ENCODE data around the gene ABHD17B. TPM values are rescaled to one million over a fixed set of nuclear protein-coding genes. Genes with fewer than 3 reads are reported as not detected.

ABHD17B gene
- total and polyA plus RNA-seq, 10 of the 15 experiments (the other 5 are each of a cell fraction or from before 2014, with no cell fraction given), result 3.5 to 21.4 (median 16.6) TPM

- TF ChIP-seq MEF2A (IDR thresholded peaks at IDR 0.05; ENCODE audit: insufficient read depth, low read depth, low read length), result no peak
- no peak for TF ChIP-seq PKNOX1 (IDR thresholded peaks at IDR 0.05)
- TF ChIP-seq HDGF (IDR thresholded peaks at IDR 0.05), result no peak
- no peak for TF ChIP-seq SMAD5 (IDR thresholded peaks at IDR 0.05; ENCODE audit: low read depth)
- TF ChIP-seq BMI1 (IDR thresholded peaks at IDR 0.05; ENCODE audit: borderline replicate concordance), result no peak
- TF ChIP-seq IRF5 (IDR thresholded peaks at IDR 0.05; ENCODE audit: borderline replicate concordance), result no peak
- TF ChIP-seq BHLHE40 (IDR thresholded peaks at IDR 0.05; ENCODE audit: borderline replicate concordance in 1 of 2, low read depth in 2 of 2, low read length in 1 of 2), result no peak
- no peak for TF ChIP-seq LARP7 (IDR thresholded peaks at IDR 0.05)
- TF ChIP-seq WRNIP1 (IDR thresholded peaks at IDR 0.05; ENCODE audit: borderline replicate concordance, low read depth, low read length), result no peak
- TF ChIP-seq RCOR1 (conservative IDR thresholded peaks at IDR 0.05; ENCODE audit: low read depth, low read length), result no peak
- no peak for TF ChIP-seq ESRRA (IDR thresholded peaks at IDR 0.05; ENCODE audit: low read length)
- TF ChIP-seq ZNF592 (IDR thresholded peaks at IDR 0.05), result no peak
- no peak for TF ChIP-seq NR2C2 (IDR thresholded peaks at IDR 0.05; ENCODE audit: borderline replicate concordance, control insufficient read depth, insufficient read length, low read depth)
- FAIRE-seq (no peak), ATAC-seq (no peak), DNase-seq (ENCODE audit: low read depth, low spot score) (no peak)
- ChIA-PET RAD21 (ENCODE audit: unreplicated experiment) (no interaction called here), POLR2A (no interaction called here), SMC1A (ENCODE audit: uncharacterized antibody, unreplicated experiment) (interaction anchor here (0.6 to 1.3 kb wide), 3 partner anchors 10 to 1164 kb away, joined by 3 read pairs; no protein-coding TSS in a partner anchor), CTCF (no interaction called here)
- Histone ChIP-seq H4K20me1 (ENCODE audit: control insufficient read depth, insufficient read depth) (no peaks in the 10 kb centered on the region), H3K4me2 (ENCODE audit: control insufficient read depth, insufficient read depth) (no peak overlapping the region), H3K4me3 (no peak overlapping the region), H3K27ac (ENCODE audit: control insufficient read depth, insufficient read depth) (no peak overlapping the region), H3K4me1 (ENCODE audit: control insufficient read depth, insufficient read depth, low read length) (no peaks in the 10 kb centered on the region), H3K36me3 (ENCODE audit: control insufficient read depth in 2 of 2, insufficient read depth in 2 of 2, low read length in 1 of 2) (no peaks in the 10 kb centered on the region), H3K79me2 (ENCODE audit: control insufficient read depth, insufficient read depth, low read length) (no peaks in the 10 kb centered on the region), H3K9me3 (replicated peaks; ENCODE audit: control insufficient read depth, insufficient read depth, low read length) (no peaks in the 10 kb centered on the region), H3K27me3 (replicated peaks in 1 of 2; ENCODE audit: control insufficient read depth in 2 of 2, insufficient read depth in 2 of 2, low read length in 1 of 2) (no peaks in the 10 kb centered on the region), H2AFZ (ENCODE audit: control insufficient read depth, low read depth, low read length) (no peak overlapping the region), H3K9ac (ENCODE audit: control insufficient read depth, insufficient read depth, low read length) (no peak overlapping the region)
- in situ Hi-C loops (cut with MboI) (no loop called here), intact Hi-C loops (cut with micrococcal nuclease; ENCODE audit: unreplicated experiment) (no loop called here)
- no TSS peak for BruUV-seq (replicated peaks)
These were observed 66.2 kb downstream of the ABHD17B start for GRCh38 chr9:71844808-71845207.
